CD4-positive, alpha-beta T cell (primary cell): ENCODE data around the gene WNT2. TPM values are rescaled to one million over a fixed set of nuclear protein-coding genes. Genes with fewer than 3 reads are reported as not detected.

ENCODE experiments used
- ATAC-seq: fragments of 200-7000 bp; cut with Tn5 transposase; one replicate; pipeline ENCODE4 v1.10.0; 2022; ENCODE audit warnings: mild to moderate bottlenecking; ENCODE audit not compliant: poor library complexity
- CTCF ChIA-PET: fragments of 350-600 bp; sonication (Branson Sonifier 250); formaldehyde crosslinking; loops from one replicate; lab custom pipeline; 2021; ENCODE audit warnings: antibody characterized with exemption, inconsistent platforms; lab: Charles Lee
- POLR2A ChIA-PET: fragments of 350-600 bp; sonication (Branson Sonifier 250); formaldehyde crosslinking; loops from one replicate; lab custom pipeline; 2021; ENCODE audit warnings: antibody characterized with exemption, inconsistent platforms; lab: Charles Lee
- DNase-seq, 14 experiments: peaks; one replicate each; pipeline ENCODE4 v3.0.0-alpha.2; 2013 to 2020; ENCODE audit warnings: mixed read lengths in 2 of 14
- H3K27ac ChIP-seq, 2 donors: one replicate each; pipeline versions ENCODE4 v1.5.1 to v1.7.0; 2013; ENCODE audit warnings: low read length in 2 of 2, low read depth in 1 of 2, mild to moderate bottlenecking in 1 of 2
- H3K27me3 ChIP-seq, 2 experiments: 1 replicate in 1 of 2; 2 replicates in 1 of 2; pipeline versions ENCODE4 v1.6.1 to v1.7.0; 2013; ENCODE audit warnings: low read length in 2 of 2, control low read depth in 1 of 2, mild to moderate bottlenecking in 1 of 2, moderate library complexity in 1 of 2; ENCODE audit not compliant: insufficient read depth in 2 of 2, control insufficient read depth in 1 of 2
- H3K36me3 ChIP-seq: one replicate; pipeline ENCODE4 v1.6.1; 2013; ENCODE audit warnings: low read length, control low read depth; ENCODE audit not compliant: insufficient read depth
- H3K4me1 ChIP-seq: one replicate; pipeline ENCODE4 v1.6.1; 2013; ENCODE audit warnings: low read length, control low read depth; ENCODE audit not compliant: insufficient read depth
- H3K4me3 ChIP-seq: one replicate; pipeline ENCODE4 v1.5.1; 2013; ENCODE audit warnings: mild to moderate bottlenecking, low read length, moderate library complexity
- H3K9me3 ChIP-seq, 2 experiments: 1 replicate in 1 of 2; 2 replicates in 1 of 2; pipeline versions ENCODE4 v1.6.1 to v1.7.0; 2013; ENCODE audit warnings: low read length in 2 of 2, mild to moderate bottlenecking in 2 of 2, control low read depth in 1 of 2, moderate library complexity in 1 of 2; ENCODE audit not compliant: control insufficient read depth in 1 of 2, insufficient read depth in 1 of 2
- H3K27ac Mint-ChIP-seq: one replicate; pipeline ENCODE4 v1.8.0; 2020; ENCODE audit warnings: mixed read lengths
- H3K27me3 Mint-ChIP-seq: one replicate; pipeline ENCODE4 v1.8.0; 2021; ENCODE audit warnings: mixed read lengths
- H3K36me3 Mint-ChIP-seq: one replicate; pipeline ENCODE4 v1.8.0; 2021; ENCODE audit warnings: low read depth, mixed read lengths
- H3K4me1 Mint-ChIP-seq: one replicate; pipeline ENCODE4 v1.8.0; 2021; ENCODE audit warnings: low read depth, mixed read lengths
- H3K4me3 Mint-ChIP-seq: one replicate; pipeline ENCODE4 v1.8.0; 2020; ENCODE audit warnings: mild to moderate bottlenecking, mixed read lengths
- H3K9me3 Mint-ChIP-seq: one replicate; pipeline ENCODE4 v1.8.0; 2020; ENCODE audit warnings: mixed read lengths
- CTCF ChIP-seq: fragments of 200-600 bp; IDR thresholded peaks from one replicate; pipeline ENCODE4 v1.8.0; 2022; ENCODE audit warnings: antibody characterized with exemption, mild to moderate bottlenecking
- intact Hi-C, 2 experiments: fragments of 100-400 bp; cut with DNase I in 1 of 2; cut with micrococcal nuclease in 1 of 2; formaldehyde crosslinking; loops; one replicate each; pipeline versions ENCODE4 v1.15.1 to v1.9.0; 2023 to 2025; cut with DNase I, micrococcal nuclease
- total RNA-seq, 174 experiments: library from RNA in 2 of 174; stranded (reverse) in 2 of 174; gene quantifications; one replicate each; pipeline ENCODE4 v1.2.3 and lab custom pipeline; 2021 to 2026

Gene WNT2
- total RNA-seq, 2 experiments from 2014 or later: not detected

GRCh38 chr7:117325836-117326235 lies 3.0 kb upstream of the WNT2 start:
- Mint-ChIP-seq H3K4me3 (no peak overlapping the region), H3K27ac (no peak overlapping the region), H3K9me3 (no peaks in the 10 kb centered on the region), H3K4me1 (no peaks in the 10 kb centered on the region), H3K36me3 (no peaks in the 10 kb centered on the region), H3K27me3 (peaks cover 58% of the 10 kb centered on the region)
- H3K9me3 ChIP-seq: peaks cover 0 to 22% of the 10 kb centered on the region in 2 experiments
- no peaks in the 10 kb centered on the region for H3K36me3 ChIP-seq
- H3K4me3 ChIP-seq: no peak overlapping the region
- TF ChIP-seq CTCF: no peak
- no peak overlapping the region for H3K27ac ChIP-seq
- H3K4me1 ChIP-seq: no peaks in the 10 kb centered on the region
- ATAC-seq: no peak
- intact Hi-C loops: no loop called here
- H3K27me3 ChIP-seq: peaks cover 31 to 53% of the 10 kb centered on the region in 2 experiments
- DNase-seq: no peak
- ChIA-PET CTCF (no interaction called here), POLR2A (no interaction called here)

GRCh38 chr7:117324960-117325359 lies 2.1 kb upstream of the WNT2 start:
- no peak for TF ChIP-seq CTCF
- POLR2A ChIA-PET: no interaction called here
- no peak overlapping the region for H3K27ac Mint-ChIP-seq
- Histone ChIP-seq H3K4me3 (no peak overlapping the region), H3K9me3 (peaks cover 0 to 22% of the 10 kb centered on the region in 2 experiments), H3K27ac (no peak overlapping the region), H3K36me3 (no peaks in the 10 kb centered on the region), H3K27me3 (peaks cover 32 to 61% of the 10 kb centered on the region in 2 experiments), H3K4me1 (no peaks in the 10 kb centered on the region)
- H3K27me3 Mint-ChIP-seq: peaks cover 66% of the 10 kb centered on the region
- no peaks in the 10 kb centered on the region for H3K4me1 Mint-ChIP-seq
- intact Hi-C loops: no loop called here
- DNase-seq (no peak), ATAC-seq (no peak)
- no peaks in the 10 kb centered on the region for H3K9me3 Mint-ChIP-seq
- CTCF ChIA-PET: no interaction called here
- H3K36me3 Mint-ChIP-seq: no peaks in the 10 kb centered on the region
- H3K4me3 Mint-ChIP-seq: no peak overlapping the region

GRCh38 chr7:117323851-117324711 lies 1.2 kb upstream of the WNT2 start:
- H3K9me3 Mint-ChIP-seq: no peaks in the 10 kb centered on the region
- no peak overlapping the region for H3K4me3 Mint-ChIP-seq
- no peak overlapping the region for H3K27ac Mint-ChIP-seq
- DNase-seq: no peak
- Histone ChIP-seq H3K9me3 (peaks cover 0 to 22% of the 10 kb centered on the region in 2 experiments), H3K4me3 (no peak overlapping the region), H3K4me1 (no peaks in the 10 kb centered on the region), H3K27ac (no peak overlapping the region), H3K36me3 (no peaks in the 10 kb centered on the region), H3K27me3 (peaks cover 32 to 64% of the 10 kb centered on the region in 2 experiments)
- peaks cover 72% of the 10 kb centered on the region for H3K27me3 Mint-ChIP-seq
- ChIA-PET CTCF (no interaction called here), POLR2A (no interaction called here)
- intact Hi-C loops: no loop called here
- no peaks in the 10 kb centered on the region for H3K36me3 Mint-ChIP-seq
- TF ChIP-seq CTCF: no peak
- no peak for ATAC-seq
- no peaks in the 10 kb centered on the region for H3K4me1 Mint-ChIP-seq
